Right cardiac atrium (tissue), 5 donors: Measurements from ENCODE around the gene CIRBP. TPM values are rescaled to one million over a fixed set of nuclear protein-coding genes. Genes with fewer than 3 reads are reported as not detected.

Source experiments
- ATAC-seq, 2 donors: fragments of 200-7000 bp; cut with Tn5 transposase; one replicate each; pipeline versions ENCODE4 v1.8.0 to v1.9.1; 2020; ENCODE audit warnings: moderate library complexity in 2 of 2, mild to moderate bottlenecking in 1 of 2
- DNase-seq, 3 donors: peaks; one replicate each; pipeline ENCODE4 v3.0.0-alpha.2; 2020
- H3K27ac ChIP-seq: one replicate; pipeline ENCODE4 v1.5.1; 2013; ENCODE audit warnings: mild to moderate bottlenecking, low read length, control low read depth, moderate library complexity
- H3K27me3 ChIP-seq: one replicate; pipeline ENCODE4 v1.6.1; 2013; ENCODE audit not compliant: control insufficient read depth, insufficient read depth
- H3K4me1 ChIP-seq: one replicate; pipeline ENCODE4 v1.6.1; 2013; ENCODE audit warnings: low read length; ENCODE audit not compliant: control insufficient read depth, insufficient read depth
- H3K4me3 ChIP-seq: one replicate; pipeline ENCODE4 v1.5.1; 2013; ENCODE audit warnings: low read length, control low read depth
- H3K9me3 ChIP-seq: one replicate; pipeline ENCODE4 v1.6.1; 2013; ENCODE audit warnings: low read length; ENCODE audit not compliant: control insufficient read depth
- WGBS: extraction: QIAGEN DNeasy Blood & Tissue Kit; methylation state at CpG from one replicate; pipeline ENCODE4 v1.1.7; 2013; 5-methylcytosine and 5-hydroxymethylcytosine counted together
- intact Hi-C, 4 donors: fragments of 100-400 bp; cut with DNase I; formaldehyde crosslinking; loops; one replicate each; pipeline versions ENCODE4 v1.11.0 to v1.14.0; 2022 to 2023
- polyA plus RNA-seq: library from polyadenylated mRNA; stranded (reverse); fragments of 200-250 nt; gene quantifications from one replicate; pipeline ENCODE4 v1.2.3, GENCODE V29; 2013
- total RNA-seq, 4 donors: library from RNA; stranded (reverse); fragmentation: NEBNext Ultra II Directional; extraction: Animal tissue kit (Norgen Biotek cat#: 25700); gene quantifications; one replicate each; pipeline ENCODE4 v1.2.1, GENCODE V29; 2021
- donor health status: healthy with polysubstance abuse.
- donor health status: DM: no; HTN: yes; CAD: no.
- donor health status: DM: no; HTN: no; CAD: no.
- donor health status: DM: no; HTN: yes; CAD: no; lungs with severe emphysema.
- donor health status: DM: yes; HTN: yes; CAD: no.

The CIRBP gene
- total and polyA plus RNA-seq, 5 donors: 288 to 417 (median 369) TPM

GRCh38 chr19:1252821-1253513, 16.2 kb upstream of the CIRBP start:
- no peaks in the 10 kb centered on the region for H3K9me3 ChIP-seq

DNA sequence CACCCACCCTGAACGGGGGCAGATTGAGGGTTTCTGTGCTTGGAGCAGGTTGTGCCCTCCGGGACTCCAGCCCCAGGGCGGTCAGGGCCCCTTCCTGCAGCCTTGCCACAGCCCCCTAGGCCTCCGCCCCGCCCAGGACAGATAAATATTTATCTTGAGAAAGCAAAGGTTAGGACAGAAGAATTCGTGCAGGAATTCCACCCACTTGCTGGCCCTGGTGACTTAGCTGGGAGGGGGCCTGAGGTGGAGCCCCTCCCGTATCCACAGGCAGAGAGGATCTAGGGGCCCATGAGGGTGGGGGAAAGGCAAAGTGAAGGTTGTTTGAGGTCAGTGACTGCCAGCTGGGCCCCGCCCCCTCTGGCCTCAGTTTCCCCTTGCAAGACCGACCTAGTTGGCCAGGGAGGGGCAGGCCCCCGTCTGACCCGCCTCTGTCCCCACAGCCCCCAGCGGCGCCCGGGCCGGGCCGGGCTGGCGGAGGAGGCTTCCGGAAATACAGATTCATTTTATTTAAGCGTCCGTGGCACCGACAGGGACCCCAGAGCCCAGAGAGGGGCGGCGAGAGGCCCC, 15.5 kb upstream of the CIRBP start:
- 32% methylated on average over 23 of the region's 23 CpGs for WGBS
- DNase-seq: peak in 1 of 3 donors; percentile 78
- peak overlapping the region; percentile 68 for H3K4me3 ChIP-seq

More at GRCh38 chr19:1252821-1253513, 16.2 kb upstream of the CIRBP start:
- DNase-seq (peak; percentile 94 to 97 (median 96)), ATAC-seq (peak; percentile 58 to 64)
- peak overlapping the region; percentile 98 for H3K27ac ChIP-seq
- H3K27me3 ChIP-seq: no peaks in the 10 kb centered on the region
- intact Hi-C loops: no loop called here
- H3K4me3 ChIP-seq: peak overlapping the region; percentile 68
- WGBS: under 1% methylated on average over 26 of the region's 26 CpGs
- peaks cover 13% of the 10 kb centered on the region for H3K4me1 ChIP-seq

GRCh38 chr19:1254081-1254527, 15.0 kb upstream of the CIRBP start:
- H3K27me3 ChIP-seq: no peaks in the 10 kb centered on the region
- H3K4me3 ChIP-seq: peak overlapping the region; percentile 68
- H3K4me1 ChIP-seq: peaks cover 13% of the 10 kb centered on the region
- H3K27ac ChIP-seq: peak overlapping the region; percentile 98
- H3K9me3 ChIP-seq: no peaks in the 10 kb centered on the region
- DNase-seq (peak; percentile 50 to 79 (median 74)), ATAC-seq (no peak)
- intact Hi-C loops: no loop called here
- 70% methylated on average over 37 of the region's 37 CpGs for WGBS

More for the DNA sequence above, 15.5 kb upstream of the CIRBP start:
- Histone ChIP-seq H3K27ac (peak overlapping the region; percentile 98), H3K9me3 (no peaks in the 10 kb centered on the region), H3K27me3 (no peaks in the 10 kb centered on the region), H3K4me1 (peaks cover 13% of the 10 kb centered on the region)
- peak in 1 of 2 donors; percentile 28 for ATAC-seq
- intact Hi-C loops: no loop called here

GRCh38 chr19:1254530-1255185, 14.5 kb upstream of the CIRBP start:
- Histone ChIP-seq H3K27me3 (no peaks in the 10 kb centered on the region), H3K4me3 (no peak overlapping the region), H3K4me1 (peaks cover 13% of the 10 kb centered on the region), H3K9me3 (no peaks in the 10 kb centered on the region), H3K27ac (peak overlapping the region; percentile 98)
- DNase-seq: no peak
- intact Hi-C loops: no loop called here
- 80% methylated on average over 20 of the region's 20 CpGs for WGBS
- ATAC-seq: no peak

- ATAC-seq (no peak), DNase-seq (no peak)
- H3K27me3 ChIP-seq: no peaks in the 10 kb centered on the region
- 85% methylated on average over 52 of the region's 52 CpGs for WGBS
- peaks cover 13% of the 10 kb centered on the region for H3K4me1 ChIP-seq
- intact Hi-C loops: no loop called here
- H3K27ac ChIP-seq: peak overlapping the region; percentile 98
- no peaks in the 10 kb centered on the region for H3K9me3 ChIP-seq
- H3K4me3 ChIP-seq: no peak overlapping the region
Observed at GRCh38 chr19:1255186-1256161, 13.7 kb upstream of the CIRBP start.

- WGBS: 79% methylated on average over 46 of the region's 46 CpGs
- H3K27ac ChIP-seq: no peak overlapping the region
- intact Hi-C loops: no loop called here
Observed at GRCh38 chr19:1256646-1257474, 12.3 kb upstream of the CIRBP start.

GRCh38 chr19:1257475-1258162, 11.5 kb upstream of the CIRBP start:
- intact Hi-C loops: no loop called here
- WGBS: 57% methylated on average over 23 of the region's 23 CpGs

More at GRCh38 chr19:1256646-1257474, 12.3 kb upstream of the CIRBP start:
- ATAC-seq (no peak), DNase-seq (no peak)
- H3K4me1 ChIP-seq: peaks cover 16% of the 10 kb centered on the region
- no peaks in the 10 kb centered on the region for H3K27me3 ChIP-seq
- no peak overlapping the region for H3K4me3 ChIP-seq
- H3K9me3 ChIP-seq: no peaks in the 10 kb centered on the region

GRCh38 chr19:1258163-1258492, 11.0 kb upstream of the CIRBP start:
- no peaks in the 10 kb centered on the region for H3K9me3 ChIP-seq

More at GRCh38 chr19:1257475-1258162, 11.5 kb upstream of the CIRBP start:
- ATAC-seq: no peak
- no peak for DNase-seq
- H3K27ac ChIP-seq: peak overlapping the region; percentile 27
- H3K4me1 ChIP-seq: peaks cover 20% of the 10 kb centered on the region
- no peaks in the 10 kb centered on the region for H3K9me3 ChIP-seq
- no peaks in the 10 kb centered on the region for H3K27me3 ChIP-seq
- H3K4me3 ChIP-seq: no peak overlapping the region

GRCh38 chr19:1258707-1259205, 10.4 kb upstream of the CIRBP start:
- H3K9me3 ChIP-seq: no peaks in the 10 kb centered on the region
- ATAC-seq: no peak
- H3K27ac ChIP-seq: peak overlapping the region; percentile 89
- peaks cover 18% of the 10 kb centered on the region for H3K4me1 ChIP-seq
- H3K27me3 ChIP-seq: no peaks in the 10 kb centered on the region
- no peak overlapping the region for H3K4me3 ChIP-seq
- DNase-seq: peak in 1 of 3 donors; percentile 67
- intact Hi-C loops: no loop called here
- WGBS: 33% methylated on average over 15 of the region's 15 CpGs

More at GRCh38 chr19:1258163-1258492, 11.0 kb upstream of the CIRBP start:
- ATAC-seq: no peak
- WGBS: 66% methylated on average over 8 of the region's 8 CpGs
- DNase-seq: no peak
- Histone ChIP-seq H3K4me3 (no peak overlapping the region), H3K27me3 (no peaks in the 10 kb centered on the region), H3K27ac (peak overlapping the region; percentile 27), H3K4me1 (peaks cover 20% of the 10 kb centered on the region)
- intact Hi-C loops: no loop called here
